Vagina (tissue), 2 donors: ENCODE data around the gene FBXO34. TPM values are rescaled to one million over a fixed set of nuclear protein-coding genes. Genes with fewer than 3 reads are reported as not detected.
A peak's percentile ranks its signal among the peaks of the same experiment; 100 is the strongest.

Experiments
- DNase-seq, 2 donors: peaks; one replicate each; pipeline ENCODE4 v3.0.0-alpha.2; 2017; ENCODE audit errors: extremely low spot score in 2 of 2
- H3K27ac ChIP-seq: fragments of 200-600 bp; sonication (generic); one replicate; pipeline ENCODE4 v1.5.1; 2019
- H3K27me3 ChIP-seq: fragments of 200-600 bp; sonication (generic); one replicate; pipeline ENCODE4 v1.5.1; 2019
- H3K36me3 ChIP-seq, 2 donors: fragments of 200-600 bp; sonication (generic); one replicate each; pipeline ENCODE4 v1.5.1; 2017 to 2019
- H3K4me1 ChIP-seq: fragments of 200-600 bp; sonication (generic); one replicate; pipeline ENCODE4 v1.5.1; 2019
- H3K4me3 ChIP-seq, 2 donors: fragments of 200-600 bp; sonication (generic); 1 replicate in 1 of 2; 2 replicates in 1 of 2; pipeline ENCODE4 v1.5.1; 2016 to 2019
- H3K9me3 ChIP-seq: fragments of 200-600 bp; sonication (generic); one replicate; pipeline ENCODE4 v1.5.1; 2019
- POLR2A ChIP-seq, 2 donors: fragments of 450-650 bp; IDR thresholded peaks; one replicate each; pipeline ENCODE4 v1.6.1; 2017; ENCODE audit warnings: antibody characterized with exemption in 2 of 2, mild to moderate bottlenecking in 2 of 2, moderate library complexity in 2 of 2
- POLR2AphosphoS5 ChIP-seq, 2 donors: sonication (generic); formaldehyde crosslinking; IDR thresholded peaks; one replicate each; pipeline ENCODE4 v1.9.0; 2017; ENCODE audit warnings: antibody characterized with exemption in 2 of 2, mild to moderate bottlenecking in 2 of 2, low read depth in 1 of 2; ENCODE audit not compliant: insufficient read depth in 1 of 2
- intact Hi-C: fragments of 100-400 bp; cut with DNase I; formaldehyde crosslinking; loops from one replicate; pipeline ENCODE4 v1.15.1; 2023
- small RNA-seq: library from RNA; depleted of rRNA; stranded (forward); fragments of <200 nt; gene quantifications from one replicate; pipeline ENCODE3, GENCODE V24; 2016
- total RNA-seq: library from RNA; depleted of rRNA; stranded (reverse); fragments of >200 nt; gene quantifications from one replicate; pipeline ENCODE4 v1.2.3, GENCODE V29; 2016
- TF ChIP-seq, protein P1 (sequence below), 3 experiments: fragments of 450-650 bp in 2 of 3; fragments of 200-600 bp in 1 of 3; sonication (generic) in 1 of 3; IDR thresholded peaks; one replicate each; pipeline ENCODE4 v1.5.1; 2017 to 2019; ENCODE audit warnings: antibody characterized with exemption in 3 of 3, mild to moderate bottlenecking in 2 of 3, moderate library complexity in 2 of 3

FBXO34 gene
- total RNA-seq, 1 donor from 2014 or later = 24.6 TPM

DNA sequence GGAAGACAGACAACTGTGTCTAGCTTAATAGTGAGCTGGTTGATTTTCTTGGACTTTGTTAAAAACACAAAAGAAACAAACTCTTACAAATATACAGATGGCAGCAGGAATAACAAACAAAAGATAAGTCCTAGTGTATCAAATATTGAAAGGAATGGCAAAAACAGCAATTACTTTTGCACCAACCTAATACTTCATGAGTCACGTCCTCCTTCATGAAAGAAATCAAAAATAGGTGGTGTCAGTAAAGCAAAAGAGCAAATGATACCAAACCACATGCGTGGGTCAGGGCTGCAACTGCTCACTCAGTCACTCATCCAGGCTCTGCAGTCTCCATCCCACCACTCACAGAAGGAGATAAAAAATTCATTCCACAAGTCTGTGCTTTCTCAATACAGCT, 128.6 kb downstream of the FBXO34 start:
- H3K36me3 ChIP-seq = peaks cover 0 to 6% of the 10 kb centered on the region in 2 donors
- DNase-seq = no peak
- H3K4me1 ChIP-seq = peaks cover 19% of the 10 kb centered on the region
- intact Hi-C loops = no loop called here
- no peak overlapping the region for H3K4me3 ChIP-seq
- H3K9me3 ChIP-seq = no peaks in the 10 kb centered on the region
- no peak for TF ChIP-seq POLR2AphosphoS5 (IDR thresholded peaks at IDR 0.05; ENCODE audit: insufficient read depth in 1 of 2, low read depth in 1 of 2)
- TF ChIP-seq, protein P1, sequence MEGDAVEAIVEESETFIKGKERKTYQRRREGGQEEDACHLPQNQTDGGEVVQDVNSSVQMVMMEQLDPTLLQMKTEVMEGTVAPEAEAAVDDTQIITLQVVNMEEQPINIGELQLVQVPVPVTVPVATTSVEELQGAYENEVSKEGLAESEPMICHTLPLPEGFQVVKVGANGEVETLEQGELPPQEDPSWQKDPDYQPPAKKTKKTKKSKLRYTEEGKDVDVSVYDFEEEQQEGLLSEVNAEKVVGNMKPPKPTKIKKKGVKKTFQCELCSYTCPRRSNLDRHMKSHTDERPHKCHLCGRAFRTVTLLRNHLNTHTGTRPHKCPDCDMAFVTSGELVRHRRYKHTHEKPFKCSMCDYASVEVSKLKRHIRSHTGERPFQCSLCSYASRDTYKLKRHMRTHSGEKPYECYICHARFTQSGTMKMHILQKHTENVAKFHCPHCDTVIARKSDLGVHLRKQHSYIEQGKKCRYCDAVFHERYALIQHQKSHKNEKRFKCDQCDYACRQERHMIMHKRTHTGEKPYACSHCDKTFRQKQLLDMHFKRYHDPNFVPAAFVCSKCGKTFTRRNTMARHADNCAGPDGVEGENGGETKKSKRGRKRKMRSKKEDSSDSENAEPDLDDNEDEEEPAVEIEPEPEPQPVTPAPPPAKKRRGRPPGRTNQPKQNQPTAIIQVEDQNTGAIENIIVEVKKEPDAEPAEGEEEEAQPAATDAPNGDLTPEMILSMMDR (IDR thresholded peaks at IDR 0.05) = no peak
- no peak for TF ChIP-seq POLR2A (IDR thresholded peaks at IDR 0.05)
- no peaks in the 10 kb centered on the region for H3K27me3 ChIP-seq
- peak overlapping the region; percentile 39 for H3K27ac ChIP-seq

DNA sequence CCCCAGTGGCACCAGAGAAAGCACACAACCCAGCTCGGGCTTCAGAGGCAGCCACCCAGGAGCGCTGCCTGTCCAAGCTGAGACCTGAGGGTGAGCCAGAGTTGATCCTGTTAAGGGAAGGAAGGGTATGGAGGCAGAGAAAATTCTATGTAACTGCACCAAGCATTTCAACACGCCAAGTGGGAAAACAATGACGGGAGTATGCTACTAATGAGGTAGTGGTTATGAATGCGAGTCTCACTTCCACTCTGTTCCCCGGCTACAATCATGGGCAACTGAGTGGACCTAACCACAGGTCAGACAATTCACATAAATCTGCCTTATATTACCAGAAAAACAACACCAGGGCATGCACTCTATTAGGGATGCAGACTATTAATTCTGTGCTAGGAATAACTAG, 130.5 kb downstream of the FBXO34 start:
- Histone ChIP-seq H3K4me1 (peaks cover 20% of the 10 kb centered on the region), H3K9me3 (no peaks in the 10 kb centered on the region), H3K27ac (no peak overlapping the region), H3K4me3 (no peak overlapping the region), H3K36me3 (no peaks in the 10 kb centered on the region), H3K27me3 (no peaks in the 10 kb centered on the region)
- intact Hi-C loops = no loop called here
- no peak for TF ChIP-seq POLR2AphosphoS5 (IDR thresholded peaks at IDR 0.05; ENCODE audit: insufficient read depth in 1 of 2, low read depth in 1 of 2)
- TF ChIP-seq, protein P1 (IDR thresholded peaks at IDR 0.05) = no peak
- TF ChIP-seq POLR2A (IDR thresholded peaks at IDR 0.05) = no peak
- no peak for DNase-seq

Small RNAs within 50 kb of the gene (small RNA-seq; reads per million reads assigned to genes)
- gene AL356801.1 = not detected

Other genes starting within 250 kb of the FBXO34 start
- gene WDHD1, start 244.3 kb upstream of the FBXO34 start, total RNA-seq = 3.2 TPM
- gene SOCS4, start 244.2 kb upstream of the FBXO34 start, total RNA-seq = 10.6 TPM
- gene MAPK1IP1L, start 219.8 kb upstream of the FBXO34 start, total RNA-seq = 39.3 TPM
- gene LGALS3, start 142.2 kb upstream of the FBXO34 start, total RNA-seq = 417 TPM
- 2.2 TPM for gene DLGAP5, start 79.8 kb upstream of the FBXO34 start, total RNA-seq
- 11.5 TPM for gene ATG14, start 140.4 kb downstream of the FBXO34 start, total RNA-seq
- gene TBPL2, start 169.2 kb downstream of the FBXO34 start, total RNA-seq = not detected